ENCODE results near the gene MAN1C1.

The MAN1C1 gene

GRCh38 chr1:25614501-25615171, 2.0 kb upstream of the MAN1C1 start:
- DNase-seq (ENCODE audit: low read depth), result no peak

GRCh38 chr1:25615172-25615541, 1.4 kb upstream of the MAN1C1 start:
- DNase-seq (ENCODE audit: low read depth), result no peak

- DNase-seq (ENCODE audit: low read depth), result no peak
Measured at GRCh38 chr1:25615563-25616094, 962 bp upstream of the MAN1C1 start.

GRCh38 chr1:25616987-25617624, 515 bp downstream of the MAN1C1 start:
- DNase-seq (ENCODE audit: low read depth), result no peak

GRCh38 chr1:25617625-25618432, 1.2 kb downstream of the MAN1C1 start:
- DNase-seq (ENCODE audit: low read depth), result no peak

- DNase-seq (ENCODE audit: low read depth), result no peak
Measured at GRCh38 chr1:25618433-25618808, 1.8 kb downstream of the MAN1C1 start.

GRCh38 chr1:25619101-25619890, 2.7 kb downstream of the MAN1C1 start:
- no peak for DNase-seq (ENCODE audit: low read depth)

- no peak for DNase-seq (ENCODE audit: low read depth)
Measured at GRCh38 chr1:25620211-25620610, 3.6 kb downstream of the MAN1C1 start.

- no peak for DNase-seq (ENCODE audit: low read depth)
Measured at GRCh38 chr1:25620701-25621350, 4.2 kb downstream of the MAN1C1 start.

- DNase-seq (ENCODE audit: low read depth), result no peak
Measured at GRCh38 chr1:25621876-25622275, 5.3 kb downstream of the MAN1C1 start.

GRCh38 chr1:25622531-25622930, 5.9 kb downstream of the MAN1C1 start:
- DNase-seq (ENCODE audit: low read depth), result no peak

- no peak for DNase-seq (ENCODE audit: low read depth)
Measured at GRCh38 chr1:25623007-25623406, 6.4 kb downstream of the MAN1C1 start.

GRCh38 chr1:25623731-25624130, 7.1 kb downstream of the MAN1C1 start:
- DNase-seq (ENCODE audit: low read depth), result no peak

- no peak for DNase-seq (ENCODE audit: low read depth)
Measured at GRCh38 chr1:25624156-25624555, 7.6 kb downstream of the MAN1C1 start.

GRCh38 chr1:25624604-25625003, 8.0 kb downstream of the MAN1C1 start:
- DNase-seq (ENCODE audit: low read depth), result no peak

GRCh38 chr1:25626018-25626417, 9.4 kb downstream of the MAN1C1 start:
- DNase-seq (ENCODE audit: low read depth), result no peak

GRCh38 chr1:25628741-25629421, 12.3 kb downstream of the MAN1C1 start:
- no peak for DNase-seq (ENCODE audit: low read depth)

GRCh38 chr1:25629836-25630235, 13.2 kb downstream of the MAN1C1 start:
- DNase-seq (ENCODE audit: low read depth), result no peak

- no peak for DNase-seq (ENCODE audit: low read depth)
Measured at GRCh38 chr1:25631750-25632485, 15.3 kb downstream of the MAN1C1 start.

GRCh38 chr1:25634066-25634465, 17.5 kb downstream of the MAN1C1 start:
- DNase-seq (ENCODE audit: low read depth), result no peak

All from T follicular helper cell (primary cell).